HepG2 (cell line): ENCODE measurements around the gene PTCD2. TPM values are rescaled to one million over a fixed set of nuclear protein-coding genes. Genes with fewer than 3 reads are reported as not detected.

ENCODE experiments used
- ATAC-seq: fragments of 200-7000 bp; cut with Tn5 transposase; 3 replicates; pipeline ENCODE4 v1.9.1; 2020; ENCODE audit warnings: mild to moderate bottlenecking, moderate library complexity
- BruUV-seq: library from RNA; stranded (reverse); fragments of 400-500 nt; replicated peaks from 2 replicates; lab custom pipeline; 2021; lab: Mats Ljungman, UMichigan
- CTCF ChIA-PET: fragments of 300-600 bp; formaldehyde crosslinking; extraction: SDS; loops from one replicate; lab custom pipeline; 2021; ENCODE audit warnings: low total read pairs, inconsistent platforms, low intra/inter-chr PET ratio; lab: Yijun Ruan, JAX
- POLR2A ChIA-PET: fragments of 350-600 bp; sonication (Branson Sonifier 250); formaldehyde crosslinking; loops from one replicate; lab custom pipeline; 2020; ENCODE audit warnings: antibody characterized with exemption, inconsistent platforms; lab: Yijun Ruan, JAX
- DNase-seq: peaks from one replicate; pipeline ENCODE4 v3.0.0-alpha.2; 2015; ENCODE audit warnings: low spot score
- FAIRE-seq: peaks from 3 replicates; lab custom pipeline; 2011; peaks lifted over from hg19 to GRCh38; lab: Jason Lieb, UNC
- H2AFZ ChIP-seq: one replicate; pipeline ENCODE4 v1.6.1; 2011; ENCODE audit warnings: low read length, inconsistent platforms
- H3K27ac ChIP-seq: fragments of 300-600 bp; 3 replicates; pipeline ENCODE4 v1.8.0; 2011; ENCODE audit warnings: mixed run types, mild to moderate bottlenecking, mixed read lengths, low read length, inconsistent platforms; ENCODE audit not compliant: insufficient read depth; ENCODE audit errors: extremely low read length
- H3K27me3 ChIP-seq, 2 experiments: fragments of 200-600 bp in 1 of 2; 2 replicates in 1 of 2; 3 replicates in 1 of 2; pipeline versions ENCODE4 v1.6.0 to v1.8.0; 2011; ENCODE audit warnings: low read length in 2 of 2, mild to moderate bottlenecking in 2 of 2, moderate library complexity in 2 of 2, inconsistent platforms in 1 of 2; ENCODE audit not compliant: insufficient read depth in 2 of 2, control insufficient read depth in 1 of 2
- H3K36me3 ChIP-seq, 2 experiments: fragments of 200-600 bp in 1 of 2; replicated peaks in 1 of 2; 2 replicates in 1 of 2; 3 replicates in 1 of 2; pipeline versions ENCODE4 v1.5.1 to v1.8.0; 2011; ENCODE audit warnings: low read length in 2 of 2, inconsistent platforms in 1 of 2; ENCODE audit not compliant: insufficient read depth in 2 of 2, control insufficient read depth in 1 of 2
- H3K4me1 ChIP-seq: 2 replicates; pipeline ENCODE4 v1.5.1; 2012; ENCODE audit warnings: low read length, inconsistent platforms; ENCODE audit not compliant: insufficient read depth
- H3K4me2 ChIP-seq: 2 replicates; pipeline ENCODE4 v1.6.0; 2011; ENCODE audit warnings: low read depth, low read length, inconsistent platforms
- H3K4me3 ChIP-seq, 3 experiments: fragments of 200-600 bp in 1 of 3; sonication (generic), shearing (Covaris generic) in 1 of 3; replicated peaks in 1 of 3; 2 replicates each; pipeline ENCODE4 v1.5.1; 2011 to 2016; ENCODE audit warnings: low read length in 3 of 3, inconsistent platforms in 2 of 3, low read depth in 2 of 3, mild to moderate bottlenecking in 2 of 3, control low read depth in 1 of 3, mixed read lengths in 1 of 3; ENCODE audit not compliant: insufficient read depth in 1 of 3
- H3K79me2 ChIP-seq: one replicate; pipeline ENCODE4 v1.6.1; 2011; ENCODE audit warnings: low read length, inconsistent platforms; ENCODE audit not compliant: insufficient read depth
- H3K9ac ChIP-seq: 2 replicates; pipeline ENCODE4 v1.6.0; 2011; ENCODE audit warnings: mild to moderate bottlenecking, low read depth, low read length, inconsistent platforms; ENCODE audit not compliant: insufficient read depth
- H3K9me3 ChIP-seq: 2 replicates; pipeline ENCODE4 v1.5.1; 2012; ENCODE audit warnings: mild to moderate bottlenecking, low read length
- H4K20me1 ChIP-seq: 2 replicates; pipeline ENCODE4 v1.6.0; 2011; ENCODE audit warnings: inconsistent platforms, mild to moderate bottlenecking, low read length, moderate library complexity; ENCODE audit not compliant: insufficient read depth
- CHD4 ChIP-seq: fragments of 200-600 bp; sonication (generic); IDR thresholded peaks from 2 replicates; pipeline ENCODE4 v1.7.0; 2017; ENCODE audit warnings: mild to moderate bottlenecking, low read length, borderline replicate concordance
- DNMT1 ChIP-seq: sonication (generic); formaldehyde crosslinking; IDR thresholded peaks from 2 replicates; pipeline ENCODE4 v1.5.1; 2020; ENCODE audit warnings: mild to moderate bottlenecking, missing genetic modification reagents
- KDM4B ChIP-seq: sonication (generic); formaldehyde crosslinking; IDR thresholded peaks from 2 replicates; pipeline ENCODE4 v1.4.0; 2020; ENCODE audit warnings: missing genetic modification reagents
- PLRG1 ChIP-seq: fragments of 450-650 bp; conservative IDR thresholded peaks from 2 replicates; pipeline ENCODE4 v1.6.1; 2016
- RBFOX2 ChIP-seq: fragments of 200-400 bp; formaldehyde crosslinking; IDR thresholded peaks from 2 replicates; pipeline ENCODE4 v1.6.1; 2017; ENCODE audit warnings: low read depth, mild to moderate bottlenecking, low read length
- SRSF1 ChIP-seq: fragments of 200-400 bp; formaldehyde crosslinking; optimal IDR thresholded peaks from 2 replicates; pipeline ENCODE3; 2017; ENCODE audit warnings: mild to moderate bottlenecking, low read depth, low read length, moderate library complexity
- ZKSCAN8 ChIP-seq: IDR thresholded peaks from 2 replicates; pipeline ENCODE4 v1.6.1; 2016; ENCODE audit warnings: borderline replicate concordance, missing genetic modification reagents, missing compliant biosample characterization
- ZNF451 ChIP-seq: sonication (generic); formaldehyde crosslinking; IDR thresholded peaks from 2 replicates; pipeline ENCODE4 v1.5.0; 2020; ENCODE audit warnings: mild to moderate bottlenecking, missing genetic modification reagents
- ZNF556 ChIP-seq: sonication (generic); formaldehyde crosslinking; IDR thresholded peaks from 2 replicates; pipeline ENCODE4 v1.4.0; 2020; ENCODE audit warnings: mild to moderate bottlenecking, missing genetic modification reagents, borderline replicate concordance
- ZNF781 ChIP-seq: sonication (generic); formaldehyde crosslinking; IDR thresholded peaks from 2 replicates; pipeline ENCODE4 v1.5.1; 2020; ENCODE audit warnings: borderline replicate concordance, mild to moderate bottlenecking, missing genetic modification reagents; ENCODE audit errors: not compliant biosample characterization
- WGBS: methylation state at CpG from one replicate; pipeline ENCODE4 v1.1.6; 2017; ENCODE audit warnings: low lambda C conversion rate; 5-methylcytosine and 5-hydroxymethylcytosine counted together
- in situ Hi-C: cut with HindIII; loops from 2 replicates; pipeline ENCODE4 v1.10.0; 2017; ENCODE audit warnings: low pct_unique_long_range_greater_than_20kb; ENCODE audit not compliant: extremely low pct_ligation_motif_present
- intact Hi-C: fragments of 100-400 bp; cut with micrococcal nuclease; formaldehyde crosslinking; loops from one replicate; pipeline ENCODE4 v1.10.0; 2022; ENCODE audit not compliant: unreplicated experiment
- polyA plus RNA-seq, 8 experiments: library from polyadenylated mRNA; depleted of rRNA in 3 of 8; stranded (reverse) in 7 of 8; unstranded in 1 of 8; fragments of >200 nt; fragmentation: Illumina TruSeq in 4 of 8; extraction: Trizol in 4 of 8; gene quantifications; 2 replicates each; pipeline versions ENCODE4 v1.2.1 to v1.2.3, GENCODE V29; 2011 to 2016; ENCODE audit warnings: low read depth in 4 of 8, missing spikeins in 1 of 8, mixed read lengths in 1 of 8; ENCODE audit not compliant: insufficient read depth in 1 of 8
- total RNA-seq, 5 experiments: library from RNA; depleted of rRNA; stranded (reverse); fragments of >200 nt; fragmentation: Illumina TruSeq; extraction: Trizol; gene quantifications; 2 replicates each; pipeline ENCODE4 v1.2.3, GENCODE V29; 2016; ENCODE audit warnings: low read depth in 1 of 5
- TF ChIP-seq, protein P1 (sequence below): sonication (generic); formaldehyde crosslinking; IDR thresholded peaks from 2 replicates; pipeline ENCODE4 v1.4.0; 2020; ENCODE audit warnings: mild to moderate bottlenecking, missing genetic modification reagents

PTCD2 gene
- total and polyA plus RNA-seq, 2 of the 13 experiments (the other 11 are each of a cell fraction or from before 2014, with no cell fraction given), result 5.3 to 6.4 TPM

DNA sequence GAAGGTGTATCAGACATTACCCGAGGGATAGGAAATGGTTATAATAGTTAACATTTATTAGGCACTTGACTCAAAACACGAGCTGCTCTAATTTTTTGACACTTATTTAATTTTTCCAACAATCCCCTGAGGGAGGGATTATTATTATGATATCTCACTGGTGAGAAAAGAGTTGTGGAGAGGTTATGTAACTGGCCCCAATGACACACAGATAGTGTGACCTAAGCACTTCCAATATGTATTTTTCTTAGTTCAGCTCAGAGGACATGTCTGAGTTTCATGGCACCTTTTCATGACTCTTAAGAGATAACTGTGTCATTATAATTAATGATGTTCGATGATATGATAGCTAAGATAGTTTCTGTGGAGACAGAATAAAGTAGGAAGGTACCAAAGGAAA, 86.9 kb downstream of the PTCD2 start:
- Histone ChIP-seq H3K9ac (no peak overlapping the region), H3K4me2 (no peak overlapping the region), H3K27ac (no peak overlapping the region), H2AFZ (no peak overlapping the region), H3K9me3 (peaks cover 3% of the 10 kb centered on the region), H3K79me2 (no peaks in the 10 kb centered on the region), H3K27me3 (peaks cover 0 to 3% of the 10 kb centered on the region in 2 experiments; a peak in 1 of 5 replicates), H3K36me3 (no peaks in the 10 kb centered on the region), H3K4me1 (no peaks in the 10 kb centered on the region), H4K20me1 (no peaks in the 10 kb centered on the region), H3K4me3 (no peak overlapping the region)
- FAIRE-seq, result no peak
- ChIA-PET CTCF (no interaction called here), POLR2A (no interaction called here)
- in situ Hi-C loops (no loop called here), intact Hi-C loops (no loop called here)
- no peak for ATAC-seq
- TF ChIP-seq PLRG1 (no peak), ZNF556 (CRISPR knock-in tag) (no peak), KDM4B (no peak), SRSF1 (no peak), ZKSCAN8 (CRISPR knock-in tag) (no peak), CHD4 (no peak), ZNF781 (CRISPR knock-in tag) (no peak), ZNF451 (no peak), DNMT1 (no peak), RBFOX2 (no peak)
- TF ChIP-seq, protein P1, sequence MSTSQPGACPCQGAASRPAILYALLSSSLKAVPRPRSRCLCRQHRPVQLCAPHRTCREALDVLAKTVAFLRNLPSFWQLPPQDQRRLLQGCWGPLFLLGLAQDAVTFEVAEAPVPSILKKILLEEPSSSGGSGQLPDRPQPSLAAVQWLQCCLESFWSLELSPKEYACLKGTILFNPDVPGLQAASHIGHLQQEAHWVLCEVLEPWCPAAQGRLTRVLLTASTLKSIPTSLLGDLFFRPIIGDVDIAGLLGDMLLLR, result no peak
- no TSS peak for BruUV-seq
- 2% methylated on average over 3 of the region's 3 CpGs for WGBS
- DNase-seq, result no peak
